ENCODE measurements around the gene DSG4. TPM values are rescaled to one million over a fixed set of nuclear protein-coding genes. Genes with fewer than 3 reads are reported as not detected.

Gene DSG4
- total and polyA plus RNA-seq, 4 experiments from 2014 or later: not detected

DNA sequence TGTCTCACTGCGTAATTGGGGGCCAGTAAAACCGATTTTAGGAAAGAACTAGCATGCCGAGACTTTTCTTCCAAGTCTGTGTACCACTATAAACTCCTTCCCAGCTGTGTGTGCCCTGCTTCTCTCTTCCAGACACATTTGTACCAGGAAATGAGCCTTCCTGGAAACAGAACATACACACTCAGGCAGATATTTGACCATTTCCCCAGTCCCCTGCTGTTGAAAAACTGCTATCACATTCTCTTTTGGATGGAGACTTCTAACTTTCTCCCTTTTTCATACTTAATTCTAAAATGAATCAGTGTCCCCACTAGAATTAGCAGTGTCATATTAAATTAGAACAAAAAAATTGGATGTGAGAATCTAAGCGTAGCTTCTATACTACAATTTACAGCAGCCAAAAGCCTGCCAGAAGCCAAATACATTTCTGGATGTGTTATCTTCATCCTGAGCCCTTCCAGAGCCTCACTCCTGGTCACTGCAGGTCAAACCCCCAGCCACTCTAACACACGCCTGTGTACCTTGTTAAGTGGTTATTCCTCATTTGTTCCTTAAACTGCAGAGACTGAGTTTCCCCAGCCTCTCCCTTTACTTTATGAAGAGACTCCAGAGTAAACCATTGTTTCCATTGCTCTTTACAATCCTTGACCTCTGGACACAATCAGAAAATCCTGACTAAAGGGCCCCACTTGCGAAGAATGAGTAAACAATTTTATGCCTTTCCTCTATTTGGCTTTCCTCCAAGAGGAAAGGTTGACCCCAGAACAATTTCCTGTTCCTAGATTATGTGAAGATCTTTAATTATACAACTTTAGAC lies 20.4 kb downstream of the DSG4 start:
- H3K9me3 Mint-ChIP-seq: peaks cover 0 to 4% (median 3%) of the 10 kb centered on the region in 8 donors
- H3K27me3 Mint-ChIP-seq: no peaks in the 10 kb centered on the region
- no peaks in the 10 kb centered on the region for H3K36me3 ChIP-seq (ENCODE audit: insufficient read depth, low read length)
- no peak for DNase-seq
- no peak overlapping the region for H3K4me3 Mint-ChIP-seq
- no peaks in the 10 kb centered on the region for H3K9me3 ChIP-seq (ENCODE audit: control insufficient read depth in 1 of 2, low read length in 2 of 2)
- no peak overlapping the region for H3K27ac ChIP-seq (ENCODE audit: low read depth, low read length)
- H3K4me1 ChIP-seq (ENCODE audit: insufficient read depth, low read length): no peaks in the 10 kb centered on the region
- H3K4me1 Mint-ChIP-seq: no peaks in the 10 kb centered on the region
- no peak overlapping the region for H3K4me3 ChIP-seq (ENCODE audit: low read length in 2 of 2)
- H3K36me3 Mint-ChIP-seq: no peaks in the 10 kb centered on the region
- H3K27me3 ChIP-seq (ENCODE audit: insufficient read depth, low read length): no peaks in the 10 kb centered on the region
- ChIA-PET CTCF (ENCODE audit: partially characterized antibody) (no interaction called here), POLR2A (ENCODE audit: partially characterized antibody) (no interaction called here)
- H3K27ac Mint-ChIP-seq: no peak overlapping the region
- intact Hi-C loops (cut with micrococcal nuclease): no loop called here

GRCh38 chr18:31398191-31398590 lies 21.6 kb downstream of the DSG4 start:
- Mint-ChIP-seq H3K36me3 (no peaks in the 10 kb centered on the region), H3K27ac (no peak overlapping the region), H3K27me3 (no peaks in the 10 kb centered on the region), H3K9me3 (peaks cover 0 to 4% (median 2%) of the 10 kb centered on the region in 8 donors), H3K4me3 (no peak overlapping the region), H3K4me1 (no peaks in the 10 kb centered on the region)
- Histone ChIP-seq H3K4me1 (ENCODE audit: insufficient read depth, low read length) (no peaks in the 10 kb centered on the region), H3K9me3 (ENCODE audit: control insufficient read depth in 1 of 2, low read length in 2 of 2) (no peaks in the 10 kb centered on the region), H3K27ac (ENCODE audit: low read depth, low read length) (no peak overlapping the region), H3K36me3 (ENCODE audit: insufficient read depth, low read length) (no peaks in the 10 kb centered on the region), H3K27me3 (ENCODE audit: insufficient read depth, low read length) (no peaks in the 10 kb centered on the region), H3K4me3 (ENCODE audit: low read length in 2 of 2) (no peak overlapping the region)
- ChIA-PET POLR2A (ENCODE audit: partially characterized antibody) (no interaction called here), CTCF (ENCODE audit: partially characterized antibody) (no interaction called here)
- intact Hi-C loops (cut with micrococcal nuclease): no loop called here
- no peak for DNase-seq

DNA sequence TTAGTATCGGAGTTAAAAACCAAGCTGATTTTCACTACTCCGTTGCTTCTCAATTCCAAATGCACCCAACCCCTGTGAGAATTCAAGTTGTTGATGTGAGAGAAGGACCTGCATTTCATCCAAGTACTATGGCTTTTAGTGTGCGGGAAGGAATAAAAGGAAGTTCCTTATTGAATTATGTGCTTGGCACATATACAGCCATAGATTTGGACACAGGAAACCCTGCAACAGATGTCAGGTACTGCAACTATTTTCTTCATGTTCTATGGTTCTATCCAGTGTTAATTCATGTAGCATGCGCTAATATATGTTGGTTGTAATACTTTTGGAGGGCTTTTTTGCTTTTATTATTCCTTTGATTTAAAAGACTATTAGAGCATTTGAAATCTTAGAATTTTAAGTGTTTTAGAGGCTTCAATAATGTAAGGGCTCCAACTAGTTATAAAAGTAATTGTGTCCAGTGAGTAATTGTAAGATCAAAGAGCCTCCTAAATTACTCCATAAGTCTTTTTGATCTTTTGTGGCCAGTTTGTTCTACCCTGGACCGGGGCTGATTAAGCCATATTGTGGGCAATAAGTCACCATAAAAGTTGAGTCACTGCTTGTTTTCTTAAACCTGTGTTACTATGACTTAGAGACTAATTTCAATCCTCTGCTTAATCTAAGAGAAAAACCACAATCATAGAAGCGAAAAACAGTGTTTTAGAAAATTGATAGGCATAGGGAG lies 22.9 kb downstream of the DSG4 start:
- Histone ChIP-seq H3K36me3 (ENCODE audit: insufficient read depth, low read length) (no peaks in the 10 kb centered on the region), H3K9me3 (ENCODE audit: control insufficient read depth in 1 of 2, low read length in 2 of 2) (no peaks in the 10 kb centered on the region), H3K4me1 (ENCODE audit: insufficient read depth, low read length) (no peaks in the 10 kb centered on the region), H3K27ac (ENCODE audit: low read depth, low read length) (no peak overlapping the region), H3K4me3 (ENCODE audit: low read length in 2 of 2) (no peak overlapping the region), H3K27me3 (ENCODE audit: insufficient read depth, low read length) (no peaks in the 10 kb centered on the region)
- DNase-seq: no peak
- no peaks in the 10 kb centered on the region for H3K36me3 Mint-ChIP-seq
- no peaks in the 10 kb centered on the region for H3K27me3 Mint-ChIP-seq
- no peak overlapping the region for H3K27ac Mint-ChIP-seq
- POLR2A ChIA-PET (ENCODE audit: partially characterized antibody): no interaction called here
- intact Hi-C loops (cut with micrococcal nuclease): no loop called here
- H3K4me3 Mint-ChIP-seq: no peak overlapping the region
- no peaks in the 10 kb centered on the region for H3K4me1 Mint-ChIP-seq
- peaks cover 0 to 3% (median 0%) of the 10 kb centered on the region in 8 donors for H3K9me3 Mint-ChIP-seq
- CTCF ChIA-PET (ENCODE audit: partially characterized antibody): no interaction called here

DNA sequence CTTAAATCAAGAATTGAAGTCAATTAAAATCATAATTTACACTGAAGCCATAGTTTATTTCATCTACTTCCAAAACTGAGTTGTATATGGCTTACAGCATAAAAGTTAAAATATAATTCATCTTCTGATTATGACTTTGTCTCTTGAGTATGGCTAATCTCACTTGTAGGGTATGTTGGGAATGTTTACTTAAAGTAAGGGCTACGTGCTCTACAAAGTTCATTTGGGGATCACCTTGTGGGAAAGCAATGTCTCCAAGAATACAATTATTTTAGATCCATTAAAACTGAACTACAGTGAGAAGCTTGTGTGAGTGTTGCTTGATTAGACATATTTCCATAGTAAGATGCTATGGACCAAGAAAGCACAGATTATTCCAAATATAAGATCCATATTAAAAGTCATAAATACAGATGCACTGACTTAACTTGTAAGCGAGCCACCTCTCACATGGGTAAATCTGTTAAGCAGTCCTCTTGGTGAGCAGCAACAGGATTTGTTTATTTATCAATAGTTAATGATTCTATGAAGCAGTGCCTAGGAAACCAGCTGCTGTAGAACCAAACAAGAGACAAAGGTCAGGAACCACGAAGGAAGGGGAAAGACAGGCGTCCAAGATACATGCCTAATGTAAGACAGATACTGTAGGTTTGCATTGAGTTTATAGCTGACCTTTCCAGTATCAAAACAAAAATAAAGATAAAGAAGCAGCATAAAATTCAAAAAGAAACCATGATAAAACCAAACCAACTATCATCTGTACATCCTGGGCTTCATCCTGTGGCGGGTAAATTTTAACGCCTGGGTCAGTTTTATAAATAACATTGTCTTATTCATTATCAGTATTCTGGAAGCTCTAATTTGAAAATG lies 24.8 kb downstream of the DSG4 start:
- intact Hi-C loops (cut with micrococcal nuclease): no loop called here

DNA sequence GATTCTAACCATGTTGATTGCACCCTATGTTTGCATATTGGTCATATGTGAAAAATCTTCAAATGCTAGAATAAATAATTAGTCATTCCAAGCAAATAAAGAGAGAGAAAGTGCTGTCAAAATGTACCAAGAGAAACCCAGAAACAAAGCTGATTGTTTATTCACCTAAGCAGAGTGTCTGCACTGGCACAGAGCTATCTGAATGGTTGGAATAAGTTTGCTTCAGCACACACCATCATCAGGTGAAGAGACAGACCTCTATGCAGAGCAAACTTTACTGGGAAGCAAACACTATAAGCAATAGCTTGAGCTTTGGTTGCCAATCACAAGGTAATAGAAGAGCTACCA lies 25.4 kb downstream of the DSG4 start:
- peaks cover 0 to 5% (median 1%) of the 10 kb centered on the region in 8 donors for H3K9me3 Mint-ChIP-seq
- POLR2A ChIA-PET (ENCODE audit: partially characterized antibody): no interaction called here
- H3K36me3 Mint-ChIP-seq: no peaks in the 10 kb centered on the region
- H3K27me3 ChIP-seq (ENCODE audit: insufficient read depth, low read length): no peaks in the 10 kb centered on the region
- intact Hi-C loops (cut with micrococcal nuclease): no loop called here
- no peak overlapping the region for H3K4me3 Mint-ChIP-seq
- CTCF ChIA-PET (ENCODE audit: partially characterized antibody): no interaction called here
- no peak overlapping the region for H3K4me3 ChIP-seq (ENCODE audit: low read length in 2 of 2)
- H3K9me3 ChIP-seq (ENCODE audit: control insufficient read depth in 1 of 2, low read length in 2 of 2): no peaks in the 10 kb centered on the region
- no peaks in the 10 kb centered on the region for H3K27me3 Mint-ChIP-seq
- no peaks in the 10 kb centered on the region for H3K4me1 Mint-ChIP-seq
- H3K27ac Mint-ChIP-seq: no peak overlapping the region
- H3K36me3 ChIP-seq (ENCODE audit: insufficient read depth, low read length): no peaks in the 10 kb centered on the region
- no peaks in the 10 kb centered on the region for H3K4me1 ChIP-seq (ENCODE audit: insufficient read depth, low read length)
- DNase-seq: no peak
- no peak overlapping the region for H3K27ac ChIP-seq (ENCODE audit: low read depth, low read length)

More for the DNA sequence above, 24.8 kb downstream of the DSG4 start:
- Histone ChIP-seq H3K27me3 (ENCODE audit: insufficient read depth, low read length) (no peaks in the 10 kb centered on the region), H3K4me3 (ENCODE audit: low read length in 2 of 2) (no peak overlapping the region), H3K4me1 (ENCODE audit: insufficient read depth, low read length) (no peaks in the 10 kb centered on the region), H3K9me3 (ENCODE audit: control insufficient read depth in 1 of 2, low read length in 2 of 2) (no peaks in the 10 kb centered on the region), H3K27ac (ENCODE audit: low read depth, low read length) (no peak overlapping the region), H3K36me3 (ENCODE audit: insufficient read depth, low read length) (no peaks in the 10 kb centered on the region)
- H3K4me1 Mint-ChIP-seq: no peaks in the 10 kb centered on the region
- ChIA-PET CTCF (ENCODE audit: partially characterized antibody) (no interaction called here), POLR2A (ENCODE audit: partially characterized antibody) (no interaction called here)
- no peak overlapping the region for H3K27ac Mint-ChIP-seq
- no peaks in the 10 kb centered on the region for H3K36me3 Mint-ChIP-seq
- no peak for DNase-seq
- no peak overlapping the region for H3K4me3 Mint-ChIP-seq
- H3K9me3 Mint-ChIP-seq: peaks cover 0 to 3% (median 0%) of the 10 kb centered on the region in 8 donors
- no peaks in the 10 kb centered on the region for H3K27me3 Mint-ChIP-seq

GRCh38 chr18:31403409-31403808 lies 26.8 kb downstream of the DSG4 start:
- no peak overlapping the region for H3K27ac ChIP-seq (ENCODE audit: low read depth, low read length)
- no peaks in the 10 kb centered on the region for H3K27me3 Mint-ChIP-seq
- CTCF ChIA-PET (ENCODE audit: partially characterized antibody): no interaction called here
- H3K27ac Mint-ChIP-seq: no peak overlapping the region
- intact Hi-C loops (cut with micrococcal nuclease): no loop called here
- H3K4me3 ChIP-seq (ENCODE audit: low read length in 2 of 2): no peak overlapping the region
- H3K36me3 ChIP-seq (ENCODE audit: insufficient read depth, low read length): no peaks in the 10 kb centered on the region
- H3K4me1 Mint-ChIP-seq: no peaks in the 10 kb centered on the region
- H3K4me3 Mint-ChIP-seq: no peak overlapping the region
- no peaks in the 10 kb centered on the region for H3K27me3 ChIP-seq (ENCODE audit: insufficient read depth, low read length)
- POLR2A ChIA-PET (ENCODE audit: partially characterized antibody): no interaction called here
- no peaks in the 10 kb centered on the region for H3K4me1 ChIP-seq (ENCODE audit: insufficient read depth, low read length)
- no peaks in the 10 kb centered on the region for H3K9me3 ChIP-seq (ENCODE audit: control insufficient read depth in 1 of 2, low read length in 2 of 2)
- no peak for DNase-seq
- peaks cover 0 to 7% (median 0%) of the 10 kb centered on the region in 8 donors for H3K9me3 Mint-ChIP-seq
- H3K36me3 Mint-ChIP-seq: no peaks in the 10 kb centered on the region

DNA sequence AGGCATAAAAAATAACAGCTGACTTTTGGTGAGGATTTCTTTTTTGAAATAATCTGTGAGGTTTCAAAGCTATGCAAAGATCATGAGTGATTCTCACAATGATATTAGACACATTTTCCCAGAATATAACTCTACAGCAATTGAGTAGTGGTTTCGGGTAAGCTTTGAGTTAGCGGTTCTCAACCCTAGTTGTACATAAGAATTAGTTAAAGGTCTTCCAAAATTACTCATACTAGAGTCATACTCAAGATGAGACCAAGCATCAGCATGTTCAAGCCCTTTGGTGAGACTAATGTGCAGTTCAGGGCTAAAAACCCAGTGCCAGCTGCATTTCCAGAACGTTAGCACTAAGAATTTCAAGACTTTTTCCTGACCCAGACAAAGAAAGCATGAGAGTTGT lies 31.1 kb downstream of the DSG4 start:
- Mint-ChIP-seq H3K4me3 (no peak overlapping the region), H3K36me3 (no peaks in the 10 kb centered on the region), H3K9me3 (peaks cover 0 to 14% (median 3%) of the 10 kb centered on the region in 8 donors), H3K4me1 (no peaks in the 10 kb centered on the region), H3K27ac (no peak overlapping the region), H3K27me3 (no peaks in the 10 kb centered on the region)
- Histone ChIP-seq H3K9me3 (ENCODE audit: control insufficient read depth in 1 of 2, low read length in 2 of 2) (no peaks in the 10 kb centered on the region), H3K4me3 (ENCODE audit: low read length in 2 of 2) (no peak overlapping the region), H3K27ac (ENCODE audit: low read depth, low read length) (no peak overlapping the region), H3K36me3 (ENCODE audit: insufficient read depth, low read length) (no peaks in the 10 kb centered on the region), H3K4me1 (ENCODE audit: insufficient read depth, low read length) (no peaks in the 10 kb centered on the region), H3K27me3 (ENCODE audit: insufficient read depth, low read length) (no peaks in the 10 kb centered on the region)
- no peak for DNase-seq
- ChIA-PET POLR2A (ENCODE audit: partially characterized antibody) (no interaction called here), CTCF (ENCODE audit: partially characterized antibody) (no interaction called here)
- intact Hi-C loops (cut with micrococcal nuclease): no loop called here

All from CD4-positive, alpha-beta memory T cell (primary cell).